DMS 273 (cell line): ENCODE measurements around the gene INS.
A peak's percentile ranks its signal among the peaks of the same experiment; 100 is the strongest.

Experiments
- DNase-seq: peaks from one replicate; lab custom pipeline; 2025; ENCODE audit not compliant: unreplicated experiment; lab: John Stamatoyannopoulos, UW

The INS gene

DNA sequence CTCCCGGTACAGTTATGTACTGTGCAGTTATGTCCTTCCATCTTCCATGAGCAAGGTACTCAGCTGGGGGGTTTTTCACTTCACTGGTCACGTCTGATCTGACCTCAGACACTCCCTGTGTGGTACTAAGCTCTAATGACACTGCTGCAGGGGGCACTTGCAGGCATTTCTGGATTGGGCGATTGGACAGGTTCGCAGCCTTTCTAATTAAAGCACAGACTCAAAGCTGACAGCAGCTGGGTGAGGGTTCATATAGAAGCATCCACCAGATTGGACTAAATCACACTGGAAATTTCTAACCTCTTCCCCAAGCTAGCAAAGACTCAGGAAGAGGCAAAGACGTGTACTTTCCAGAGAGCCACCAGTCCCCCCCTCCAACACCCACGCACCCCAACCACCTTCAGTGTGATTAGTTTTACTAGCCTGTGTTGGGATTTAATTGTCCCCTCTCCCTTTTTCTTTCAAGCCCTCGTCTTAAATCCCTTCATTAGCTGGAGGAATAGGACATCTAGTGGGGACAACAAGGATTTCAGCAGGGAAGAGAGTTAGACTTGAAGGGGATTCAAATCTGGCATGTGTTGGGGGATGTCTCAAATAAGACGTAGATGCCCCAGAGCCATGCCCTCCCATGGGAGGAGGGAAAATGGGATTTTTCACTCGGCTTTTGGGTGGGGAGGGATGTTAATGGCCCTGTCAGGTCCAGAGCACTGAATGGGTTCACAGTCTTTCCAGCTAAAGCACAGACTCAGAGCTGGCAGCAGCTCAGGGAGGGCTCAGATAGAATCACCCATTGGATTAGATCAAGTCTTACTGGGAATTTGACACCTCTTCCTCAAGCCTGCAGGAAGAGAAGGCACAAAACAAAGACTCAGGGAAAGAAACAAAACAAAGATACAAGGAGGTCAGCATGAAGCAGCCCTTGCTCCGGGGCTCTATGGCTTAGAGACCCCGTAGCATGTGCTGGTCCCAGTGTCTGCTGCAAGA lies 10.9 kb downstream of the INS start:
- peak; percentile 67 for DNase-seq

DNA sequence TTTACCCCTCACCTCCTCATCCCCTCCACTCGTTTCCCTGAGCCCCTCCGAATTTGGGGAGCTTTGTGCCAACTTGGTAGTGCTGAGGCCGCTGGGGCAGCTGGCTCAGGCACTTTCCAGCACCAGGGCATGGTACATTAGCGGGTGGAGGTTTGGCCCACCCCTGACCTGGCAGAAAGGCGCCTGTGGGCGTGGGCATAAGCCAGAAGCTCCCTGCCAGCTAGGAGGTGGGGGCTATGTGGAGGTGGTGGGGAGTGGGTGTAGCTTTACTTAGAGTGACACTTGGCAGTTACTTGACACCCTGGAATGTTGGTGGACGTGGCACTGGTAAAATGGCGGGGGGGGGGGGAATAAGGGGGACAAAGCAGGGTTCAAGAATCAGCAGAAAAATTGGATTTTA lies 11.5 kb downstream of the INS start:
- no peak for DNase-seq

DNA sequence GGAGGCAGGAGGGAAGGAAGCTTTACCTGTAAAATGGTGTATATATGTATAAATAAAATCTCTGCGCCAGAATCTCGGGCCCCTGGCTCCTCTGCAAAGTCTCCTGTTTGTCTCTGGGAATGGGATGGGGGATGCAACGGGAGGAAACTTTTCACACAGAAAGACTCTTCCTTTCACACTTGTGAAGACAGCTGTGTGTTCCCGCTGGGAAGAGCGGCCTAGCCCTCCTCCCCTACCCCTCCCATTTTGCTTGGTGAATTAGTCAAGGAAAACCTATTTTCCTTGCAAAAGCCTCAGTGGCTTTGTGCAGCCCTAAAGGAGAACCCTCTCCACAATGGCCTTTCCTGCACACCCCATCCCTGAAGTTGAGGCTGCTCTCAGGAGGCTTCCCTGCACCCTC lies 12.4 kb downstream of the INS start:
- DNase-seq = no peak

DNA sequence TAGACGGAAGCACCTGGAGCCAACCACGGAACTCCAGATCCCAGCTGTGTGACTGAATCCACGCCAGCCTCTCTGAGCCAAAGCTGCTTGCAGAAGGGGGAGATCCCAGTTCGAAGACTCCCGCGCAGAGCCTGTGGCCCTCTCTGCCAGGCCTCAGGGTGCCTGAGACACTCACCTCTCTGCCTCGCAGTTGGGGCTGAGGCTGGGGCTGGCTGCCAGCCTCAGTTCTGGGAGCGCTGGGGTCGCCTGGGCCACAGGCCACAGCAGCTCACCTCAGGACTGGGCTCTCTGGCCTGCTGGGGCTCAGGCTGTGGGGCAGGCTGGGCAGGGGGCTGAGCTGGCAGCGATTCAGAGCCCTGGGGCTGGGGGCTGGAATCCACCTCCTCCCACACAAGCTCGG lies 13.6 kb downstream of the INS start:
- DNase-seq = no peak

DNA sequence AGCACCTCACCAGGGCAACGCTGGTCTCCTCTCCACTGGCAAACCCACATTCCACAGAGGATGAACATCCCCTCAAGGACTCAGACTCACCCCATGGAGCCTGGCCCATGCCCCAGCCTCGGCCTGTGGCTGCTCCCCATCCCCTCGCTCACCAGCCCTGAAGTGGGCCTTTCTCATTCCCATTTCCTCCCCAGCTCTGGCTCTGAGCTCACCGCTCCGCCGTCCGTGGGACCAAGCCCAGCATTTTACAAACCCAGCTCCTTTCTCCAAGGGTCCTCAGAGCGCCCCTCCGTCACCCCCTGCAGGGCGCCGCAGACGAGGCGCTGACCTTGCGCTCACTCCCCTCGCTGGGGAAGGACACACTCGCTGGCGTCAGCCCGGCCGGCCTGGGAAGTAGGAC lies 15.0 kb downstream of the INS start:
- DNase-seq = no peak

DNA sequence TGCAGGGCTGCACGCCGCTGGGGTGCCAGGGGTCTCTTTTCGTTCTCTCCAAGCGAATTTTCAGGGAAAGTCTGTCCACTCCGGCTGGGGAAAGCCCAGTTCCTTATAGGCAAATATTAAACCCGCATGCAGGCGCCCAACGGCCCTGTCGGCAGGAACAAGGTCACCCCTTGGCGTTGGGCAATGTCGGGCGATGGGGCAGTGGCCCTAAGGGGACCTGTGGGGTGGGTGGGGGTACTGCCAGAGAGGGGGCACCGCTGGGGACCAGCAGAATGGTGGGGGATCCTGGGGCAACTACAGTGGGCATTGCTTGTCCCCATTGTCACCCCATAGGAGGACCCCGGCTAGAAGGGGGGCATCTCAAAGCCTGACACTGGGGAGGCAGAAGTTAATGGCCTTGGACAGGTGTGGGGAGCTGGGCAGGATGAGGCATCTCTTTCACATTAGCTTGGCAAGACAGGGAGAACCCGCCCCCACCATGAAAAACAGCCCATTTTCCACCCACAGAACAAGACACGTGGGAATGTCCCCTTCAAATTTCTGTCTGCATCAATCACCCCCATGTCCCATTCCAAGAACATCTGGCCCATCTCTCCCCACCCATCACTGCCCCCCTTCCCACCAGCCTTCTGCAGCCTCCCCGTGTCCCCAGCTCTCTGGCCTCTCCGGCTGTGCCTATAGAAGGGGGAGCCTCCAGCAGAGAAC lies 16.3 kb downstream of the INS start:
- DNase-seq = no peak

DNA sequence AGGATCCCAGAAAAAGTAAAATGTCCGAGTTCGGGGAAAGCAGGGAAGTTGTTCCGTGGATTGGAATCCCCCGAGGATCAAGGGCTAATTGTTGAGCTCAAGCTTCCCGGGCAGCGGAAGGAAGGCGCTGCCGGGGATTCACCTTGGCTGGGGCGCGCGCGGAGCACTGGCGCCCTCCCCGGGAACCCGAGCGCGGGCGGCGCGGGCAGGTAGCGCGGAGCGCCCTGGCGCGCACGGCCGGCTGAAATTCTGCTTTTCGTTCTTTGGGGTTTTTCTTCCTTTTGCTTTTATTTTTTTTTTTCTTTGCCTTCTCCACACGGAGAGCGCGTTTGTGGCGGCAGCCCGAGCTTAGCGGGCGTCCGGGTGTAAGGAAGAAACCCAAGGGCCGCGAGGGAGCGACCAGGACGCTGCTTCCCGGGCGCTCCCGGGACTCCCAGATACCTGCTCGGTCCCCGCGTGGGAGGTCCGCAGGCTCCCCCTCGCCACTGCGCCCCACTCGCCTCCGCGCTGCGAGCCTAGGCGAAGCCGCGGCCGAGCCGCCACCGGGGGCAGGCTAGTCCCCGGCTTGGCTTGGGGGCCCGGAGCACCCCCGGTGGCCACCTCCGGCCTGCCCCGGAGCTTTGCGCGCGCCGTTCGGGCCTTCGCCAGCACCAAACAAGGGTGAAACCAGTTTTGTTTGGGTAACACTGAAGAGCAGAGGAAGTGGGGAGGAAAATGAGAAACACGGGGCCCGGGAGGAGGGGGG lies 17.0 kb downstream of the INS start:
- DNase-seq = peak; percentile 18

DNA sequence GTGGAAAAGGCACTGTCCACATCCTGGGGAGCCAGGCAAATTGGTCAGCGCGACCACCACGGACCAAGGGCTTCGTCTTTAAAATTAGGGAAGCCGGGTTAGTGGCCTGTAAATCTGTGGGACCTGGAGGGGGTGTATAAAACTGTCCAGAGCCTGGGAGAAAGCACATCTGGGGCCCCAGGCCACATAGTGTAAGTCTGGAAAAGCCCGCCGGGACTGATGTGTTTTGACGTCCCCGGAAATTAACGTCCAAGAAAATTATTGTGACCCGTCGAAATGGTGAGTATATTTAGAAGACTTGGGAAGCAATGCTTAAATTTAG lies 17.6 kb downstream of the INS start:
- no peak for DNase-seq

DNA sequence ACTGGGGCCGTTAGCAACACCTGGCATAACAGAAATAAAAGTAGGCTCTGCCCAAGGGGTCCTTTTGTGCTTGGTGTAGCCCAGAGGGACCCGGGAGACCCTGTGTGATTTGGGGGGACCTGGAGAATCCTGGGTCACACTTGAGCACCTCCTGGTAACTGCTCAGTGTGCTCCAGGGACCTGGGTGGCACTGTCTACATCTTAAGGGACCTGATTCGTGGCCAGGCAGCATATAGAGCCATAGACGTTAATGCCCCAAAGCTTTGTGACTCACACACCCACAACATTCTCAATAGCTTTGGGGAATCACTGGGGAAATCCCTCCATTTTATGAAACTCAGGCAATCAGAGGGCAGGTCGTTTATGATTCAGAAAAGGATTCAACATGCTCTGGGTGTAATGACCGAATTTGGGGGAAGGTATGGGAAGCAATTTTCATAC lies 18.2 kb downstream of the INS start:
- DNase-seq = no peak

DNA sequence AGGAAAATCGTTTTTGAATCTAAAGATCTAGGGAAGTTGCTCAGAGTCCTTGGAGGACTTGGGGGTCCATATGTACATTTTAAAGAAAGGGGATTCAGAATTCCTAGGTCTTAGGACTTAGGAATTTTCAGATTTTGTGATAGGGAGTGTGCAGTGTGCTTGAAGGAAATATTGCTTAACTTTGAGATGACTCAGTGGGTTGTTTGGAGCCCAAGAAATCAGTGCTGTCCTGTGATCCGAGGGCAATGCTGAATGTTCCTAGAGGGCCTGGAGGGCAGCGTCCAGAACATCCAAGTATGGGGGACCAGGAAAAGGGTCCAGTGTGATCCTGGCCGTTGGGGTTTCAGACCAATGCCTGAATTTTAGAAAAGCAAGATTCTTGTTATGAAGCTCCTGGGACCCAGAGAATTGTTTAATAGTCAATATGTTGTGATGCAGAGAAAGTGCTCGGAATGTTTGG lies 18.7 kb downstream of the INS start:
- DNase-seq = no peak

DNA sequence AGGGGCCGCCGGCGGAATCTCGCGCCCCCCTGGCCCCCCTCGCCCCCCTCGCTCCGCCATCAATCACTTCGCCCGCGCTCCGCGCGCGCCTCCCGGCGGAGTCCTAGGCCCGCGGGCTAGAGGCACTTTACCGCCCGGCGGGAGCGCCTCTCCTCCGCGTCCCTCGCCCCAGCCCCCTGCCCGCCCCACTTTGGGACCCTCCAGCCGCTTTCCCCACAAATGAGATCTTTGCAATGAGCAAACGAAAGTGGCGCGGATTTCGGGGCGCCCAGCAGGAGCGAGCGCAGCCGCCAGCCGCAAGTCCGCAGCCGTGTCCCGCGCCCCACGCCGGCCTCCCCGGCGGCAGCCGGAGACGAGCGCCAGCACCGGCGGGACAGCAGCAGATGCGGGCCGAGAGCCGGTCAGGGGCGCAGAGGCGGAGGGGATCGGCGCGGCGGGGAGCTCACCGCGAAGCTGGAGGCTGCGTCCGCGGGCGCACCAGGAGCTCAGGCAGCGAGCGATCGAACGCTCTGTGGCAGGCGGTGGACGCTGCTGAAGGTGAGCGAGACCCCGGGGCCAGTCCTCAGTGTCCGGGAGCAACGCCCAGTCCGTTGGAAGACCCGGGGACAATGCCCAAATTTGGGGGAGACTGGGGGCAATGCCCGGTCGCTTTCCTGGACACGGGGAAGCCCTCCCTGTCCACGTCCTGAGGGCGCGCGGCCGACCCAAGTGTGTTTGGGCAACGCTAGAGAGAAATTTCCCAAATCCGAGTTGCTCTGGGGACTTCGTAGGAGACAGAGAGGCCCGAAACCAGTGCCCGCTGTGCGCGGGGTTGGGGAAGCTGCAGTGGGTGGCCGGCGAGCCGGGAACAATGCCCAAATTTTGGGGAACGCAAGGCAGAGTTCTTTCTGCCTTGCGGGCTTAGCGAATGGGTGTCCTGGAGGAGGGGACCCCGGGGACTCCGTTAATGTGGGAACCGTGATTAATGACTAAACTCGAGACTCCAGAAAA lies 20.3 kb downstream of the INS start:
- DNase-seq = no peak

DNA sequence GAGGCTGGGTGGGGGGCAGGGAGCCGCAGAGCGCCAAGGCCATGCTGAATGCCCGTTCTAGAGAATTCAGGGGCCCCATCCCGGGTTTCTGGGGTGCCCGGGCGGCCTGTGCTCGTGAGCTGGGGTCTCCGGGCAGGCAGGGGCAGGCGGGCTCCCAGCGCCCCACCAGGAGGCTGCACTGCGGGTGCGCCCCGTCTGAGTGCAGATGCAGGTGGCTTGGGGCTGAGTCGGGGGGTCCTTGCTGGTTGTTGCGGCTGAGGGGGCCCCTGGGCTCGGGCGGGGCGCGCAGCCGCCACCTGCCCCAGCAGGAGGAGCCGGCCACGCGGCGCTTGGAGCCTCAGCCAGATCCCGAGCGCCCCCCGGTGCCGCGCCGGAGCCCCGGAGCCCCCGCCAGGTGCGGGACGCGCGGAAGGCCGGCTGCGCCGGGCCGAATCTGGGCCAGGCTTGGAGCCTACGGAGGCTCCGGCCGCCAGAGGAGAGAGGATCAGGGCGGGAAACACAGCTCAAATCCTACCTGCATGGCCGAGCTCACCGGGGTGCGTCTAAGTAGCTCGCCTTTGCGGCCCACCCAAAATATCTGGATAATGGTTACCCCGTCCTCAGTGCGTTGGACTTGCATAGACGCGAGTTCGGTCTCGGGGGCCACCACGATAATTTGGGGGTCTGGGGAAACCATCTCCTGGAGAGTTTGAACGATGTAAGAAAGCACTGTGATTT lies 21.2 kb downstream of the INS start:
- peak; percentile 31 for DNase-seq

DNA sequence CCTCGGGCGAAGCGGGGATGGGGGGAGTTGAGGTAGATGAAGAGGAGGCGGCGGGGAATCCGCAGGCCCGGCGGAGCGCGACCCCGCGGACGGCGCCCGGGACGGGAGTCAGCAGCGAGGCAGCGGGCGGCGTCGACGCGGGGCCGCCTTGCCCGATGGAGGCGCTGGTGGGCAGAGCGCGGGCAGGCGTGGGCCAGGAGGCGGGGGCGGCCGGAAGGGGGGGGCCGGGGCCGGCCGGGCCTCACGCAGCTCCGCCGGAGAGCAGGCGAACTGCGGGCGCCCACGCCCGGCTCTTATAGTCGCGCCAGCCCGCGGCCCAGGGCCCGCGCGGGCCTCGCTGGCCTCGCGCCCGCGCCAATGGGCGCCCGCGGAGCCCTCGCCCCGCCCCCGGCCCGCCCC lies 21.9 kb downstream of the INS start, which contains the start of gene IGF2:
TSS of gene IGF2 (minus strand) at position 267 of the 399 bp plus-strand sequence. CDS start 3,866 bp downstream, outside the sequence.
- peak; percentile 40 for DNase-seq

DNA sequence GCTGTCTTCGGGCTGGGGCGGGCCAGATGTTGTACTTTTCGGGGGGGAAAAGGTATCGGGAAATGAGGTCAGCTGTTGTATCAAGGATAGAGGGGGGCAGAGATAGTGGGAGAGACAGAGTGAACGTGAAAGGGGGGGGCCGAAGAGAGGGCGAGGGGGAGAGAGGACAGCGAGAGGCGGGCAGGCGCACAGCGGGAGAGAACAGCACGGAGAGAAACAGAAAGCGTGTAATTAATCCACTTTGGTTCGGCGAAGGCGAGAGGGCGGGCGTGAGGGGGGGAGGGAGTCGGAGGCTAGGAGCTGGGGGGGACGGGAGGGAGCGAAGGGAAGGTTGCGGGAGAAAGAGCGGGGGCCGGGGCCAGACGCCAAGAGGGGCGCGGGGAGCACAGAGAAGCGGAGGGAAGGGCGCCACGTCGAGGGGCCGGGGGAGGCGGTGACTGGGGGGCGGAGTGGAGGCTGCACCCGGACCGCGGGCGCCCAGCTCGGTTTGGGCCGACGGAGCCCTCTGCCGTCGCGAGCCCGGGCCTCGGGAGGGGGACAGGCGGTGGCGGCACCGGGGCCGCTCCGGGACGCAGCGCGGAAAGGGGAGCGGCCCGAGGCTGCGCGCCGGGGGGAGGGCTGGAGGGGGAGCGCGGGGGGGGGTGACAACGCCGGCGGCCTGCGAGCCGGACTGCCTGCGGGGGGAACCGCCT lies 22.4 kb downstream of the INS start:
- no peak for DNase-seq

DNA sequence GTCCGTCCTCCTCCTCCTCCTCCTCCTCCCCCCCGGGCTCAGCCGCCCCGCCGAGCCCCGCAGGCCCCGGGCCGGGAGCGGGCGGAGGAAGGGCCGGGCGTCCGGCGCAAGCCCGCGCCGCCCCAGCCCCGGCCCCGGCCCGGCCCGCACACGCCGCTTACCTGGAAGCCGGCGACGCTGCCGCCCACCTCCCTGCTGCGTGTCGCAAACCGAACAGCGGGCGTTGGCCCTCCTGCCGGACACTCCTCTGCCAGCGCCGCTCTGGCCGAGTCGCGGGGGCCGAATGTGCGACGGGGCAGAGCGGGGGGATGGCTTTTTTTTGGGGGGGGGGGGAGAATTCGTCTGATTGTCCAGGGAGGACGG lies 23.0 kb downstream of the INS start:
- no peak for DNase-seq

DNA sequence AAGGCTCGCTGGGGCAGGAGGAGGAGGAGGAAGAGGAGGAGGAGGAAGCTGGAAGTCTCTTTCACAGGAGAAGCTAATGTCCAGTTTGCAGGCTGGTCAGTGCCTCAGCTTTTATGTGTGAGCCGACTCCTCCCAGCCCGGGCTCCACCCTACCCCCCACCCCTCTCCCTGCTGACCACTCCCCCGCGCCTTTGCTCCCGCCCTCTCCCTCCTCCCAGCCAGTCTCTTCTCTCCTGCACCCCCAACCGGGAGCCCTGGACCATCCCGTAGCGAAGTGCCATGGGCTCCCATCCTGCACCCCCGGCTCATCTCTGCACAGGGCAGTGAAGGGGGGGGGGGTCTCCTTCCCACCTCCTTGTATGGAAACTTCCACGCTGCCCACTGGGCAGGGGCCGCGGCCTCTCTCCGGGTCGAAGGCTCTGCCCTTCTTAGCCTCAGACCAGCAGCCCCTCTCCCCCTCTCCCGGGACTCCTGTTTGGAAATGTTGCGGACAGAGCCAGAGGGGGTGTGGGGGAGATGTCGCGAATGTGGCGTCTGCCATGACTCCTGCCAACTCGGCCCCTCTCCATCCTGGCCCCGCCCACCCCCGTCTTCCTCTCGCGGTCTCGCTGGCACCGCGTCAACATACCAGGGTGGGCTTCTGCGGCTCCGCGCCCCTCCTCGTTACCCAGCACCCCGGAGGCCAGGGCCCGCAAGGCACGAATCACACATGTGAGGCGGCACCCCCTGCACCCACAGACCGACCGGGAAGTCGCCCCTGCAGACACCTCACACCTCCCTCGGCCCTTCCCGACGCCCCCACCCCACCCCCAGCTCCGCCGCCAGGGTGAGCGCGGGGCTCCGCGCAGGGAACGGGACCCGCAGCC lies 23.6 kb downstream of the INS start:
- peak; percentile 25 for DNase-seq

DNA sequence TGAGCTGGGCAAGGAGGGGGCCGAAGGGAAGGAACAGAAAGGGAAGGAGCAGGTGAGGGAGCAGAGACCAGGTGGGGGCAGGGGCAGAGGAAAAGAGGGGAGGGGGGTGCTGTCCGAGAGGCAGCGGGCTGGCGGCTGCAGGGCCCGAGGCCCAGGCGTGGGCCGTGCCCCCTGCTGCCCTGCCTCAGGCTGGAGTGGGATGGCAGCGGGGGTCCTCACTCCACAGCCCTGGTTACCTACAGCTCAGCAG lies 24.1 kb downstream of the INS start:
- DNase-seq = no peak

DNA sequence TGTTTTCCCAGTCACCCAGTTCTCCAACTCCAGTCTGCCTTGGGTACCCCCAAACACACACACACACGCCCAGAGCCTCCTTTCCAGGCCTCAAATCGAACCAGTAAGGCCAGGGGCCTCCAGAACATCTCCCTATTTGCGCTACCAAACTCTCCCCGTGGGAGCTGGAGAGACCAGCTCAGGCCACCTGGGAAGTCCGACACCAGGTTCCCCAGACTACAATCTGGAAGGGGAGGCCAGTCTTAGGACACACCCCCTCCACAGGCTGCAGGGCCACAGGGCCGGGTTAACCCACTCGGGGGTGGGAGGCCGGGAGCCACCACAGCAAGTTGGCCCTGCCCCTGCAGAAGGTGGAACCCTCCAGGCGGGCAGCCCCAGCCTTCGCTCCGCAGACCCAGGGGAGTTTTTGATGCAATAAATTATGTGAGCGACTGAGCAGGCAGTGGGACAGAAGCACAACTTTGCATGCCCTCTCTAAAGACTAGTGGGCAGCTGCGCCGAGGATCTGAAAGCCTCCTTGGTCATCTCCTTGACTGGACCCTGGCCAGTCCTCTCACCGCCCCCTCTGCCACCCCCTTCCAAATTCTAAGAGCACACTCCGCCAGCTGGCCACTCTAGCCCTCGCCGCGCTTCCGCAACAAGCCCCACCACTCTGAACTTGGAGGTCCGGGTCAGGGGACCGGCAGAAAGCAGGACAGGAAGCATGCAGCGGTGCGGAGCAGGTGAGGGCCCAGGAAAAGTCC lies 24.6 kb downstream of the INS start:
- DNase-seq = no peak
